GM23248 (cell line): Measurements from ENCODE around the gene SCNN1A. TPM values are rescaled to one million over a fixed set of nuclear protein-coding genes. Genes with fewer than 3 reads are reported as not detected.

Experiments used
- DNase-seq: peaks from one replicate; pipeline ENCODE4 v3.0.0-alpha.2; 2015
- H2AFZ ChIP-seq: fragments of 200-600 bp; sonication (generic); 2 replicates; pipeline ENCODE4 v1.6.1; 2016; ENCODE audit warnings: antibody characterized with exemption
- H3F3A ChIP-seq: fragments of 200-600 bp; sonication (generic); 2 replicates; pipeline ENCODE4 v1.6.1; 2016; ENCODE audit warnings: mild to moderate bottlenecking, antibody characterized with exemption, mixed run types; ENCODE audit not compliant: insufficient read depth
- H3K27ac ChIP-seq: fragments of 200-600 bp; sonication (generic); 2 replicates; pipeline ENCODE4 v1.5.1; 2016; ENCODE audit warnings: mild to moderate bottlenecking
- H3K27me3 ChIP-seq: fragments of 200-600 bp; sonication (generic); replicated peaks from 2 replicates; pipeline ENCODE4 v1.6.1; 2016; ENCODE audit warnings: mild to moderate bottlenecking; ENCODE audit not compliant: insufficient read depth
- H3K36me3 ChIP-seq: fragments of 200-600 bp; sonication (generic); 2 replicates; pipeline ENCODE4 v1.6.1; 2016; ENCODE audit warnings: low read depth, mild to moderate bottlenecking
- H3K4me1 ChIP-seq: fragments of 200-600 bp; sonication (generic); 2 replicates; pipeline ENCODE4 v1.6.1; 2016; ENCODE audit warnings: mild to moderate bottlenecking; ENCODE audit not compliant: insufficient read depth
- H3K4me2 ChIP-seq: fragments of 200-600 bp; sonication (generic); one replicate; pipeline ENCODE4 v1.6.1; 2016; ENCODE audit warnings: mild to moderate bottlenecking; ENCODE audit not compliant: unreplicated experiment
- H3K4me3 ChIP-seq: fragments of 200-600 bp; sonication (generic); 2 replicates; pipeline ENCODE4 v1.5.1; 2016; ENCODE audit warnings: mild to moderate bottlenecking
- H3K79me2 ChIP-seq: fragments of 200-600 bp; sonication (generic); 2 replicates; pipeline ENCODE4 v1.6.1; 2016; ENCODE audit warnings: mild to moderate bottlenecking; ENCODE audit not compliant: insufficient read depth
- H3K9ac ChIP-seq: fragments of 200-600 bp; sonication (generic); 2 replicates; pipeline ENCODE4 v1.6.1; 2016; ENCODE audit warnings: mild to moderate bottlenecking
- H3K9me2 ChIP-seq: fragments of 200-600 bp; sonication (generic); 2 replicates; pipeline ENCODE4 v1.6.1; 2016; ENCODE audit warnings: mixed run types, mild to moderate bottlenecking, moderate library complexity; ENCODE audit not compliant: insufficient read depth
- H3K9me3 ChIP-seq: fragments of 200-600 bp; sonication (generic); one replicate; pipeline ENCODE4 v1.6.1; 2017; ENCODE audit warnings: low read depth
- H4K20me1 ChIP-seq: fragments of 200-600 bp; sonication (generic); 2 replicates; pipeline ENCODE4 v1.6.0; 2016; ENCODE audit not compliant: insufficient read depth
- EZH2 ChIP-seq: fragments of 200-600 bp; sonication (generic); IDR thresholded peaks from 2 replicates; pipeline ENCODE4 v1.6.1; 2018; ENCODE audit warnings: antibody characterized with exemption, mild to moderate bottlenecking; ENCODE audit not compliant: insufficient read depth, poor library complexity, severe bottlenecking
- EZH2phosphoT487 ChIP-seq: fragments of 200-600 bp; sonication (generic); IDR thresholded peaks from 2 replicates; pipeline ENCODE4 v1.6.1; 2018; ENCODE audit warnings: antibody characterized with exemption, moderate library complexity, mild to moderate bottlenecking, low read depth; ENCODE audit not compliant: insufficient read depth
- WGBS, 2 experiments: methylation state at CpG; one replicate each; pipeline ENCODE4 v1.1.6; 2015 to 2017; ENCODE audit warnings: low lambda C conversion rate in 2 of 2, low coverage in 1 of 2; ENCODE audit errors: missing lambda C conversion rate in 2 of 2; 5-methylcytosine and 5-hydroxymethylcytosine counted together
- in situ Hi-C: fragments of 300-500 bp; cut with MboI; formaldehyde crosslinking; loops from 2 replicates; pipeline ENCODE4 v1.15.0; 2020
- polyA plus RNA-seq: library from polyadenylated mRNA; unstranded; fragments of >200 nt; fragmentation: Nextera tagmentation; extraction: Ambion mirVana; gene quantifications from 2 replicates; pipeline ENCODE4 v1.2.1, GENCODE V29; 2016
- total RNA-seq: library from RNA; depleted of rRNA; stranded (reverse); fragments of >200 nt; shearing (Covaris generic); gene quantifications from 2 replicates; pipeline ENCODE4 v1.2.3, GENCODE V29; 2014

The SCNN1A gene
- total and polyA plus RNA-seq, 2 experiments from 2014 or later, result 0.59 to 0.76 TPM

GRCh38 chr12:6306151-6306550 is 69.2 kb downstream of the SCNN1A start:
- no peak for DNase-seq
- Histone ChIP-seq H3K9me3 (no peaks in the 10 kb centered on the region), H3K4me3 (no peak overlapping the region), H3K79me2 (no peaks in the 10 kb centered on the region), H3K27me3 (peaks cover 4% of the 10 kb centered on the region; the same call in 1 of the 2 replicates), H2AFZ (no peak overlapping the region), H4K20me1 (no peaks in the 10 kb centered on the region), H3K4me1 (no peaks in the 10 kb centered on the region), H3K9me2 (no peaks in the 10 kb centered on the region), H3K4me2 (no peak overlapping the region), H3K27ac (no peak overlapping the region), H3K36me3 (no peaks in the 10 kb centered on the region), H3F3A (no peaks in the 10 kb centered on the region), H3K9ac (no peak overlapping the region)
- TF ChIP-seq EZH2phosphoT487 (no peak), EZH2 (no peak)
- in situ Hi-C loops, result no loop called here
- WGBS, 2 experiments, result 75 to 77% methylated on average over 6 of the region's 6 CpGs

- Histone ChIP-seq H3K36me3 (no peaks in the 10 kb centered on the region), H3K4me3 (no peak overlapping the region), H3K4me1 (peaks cover under 1% of the 10 kb centered on the region; the same call in 1 of the 2 replicates), H3K27me3 (no peaks in the 10 kb centered on the region), H2AFZ (no peak overlapping the region), H3K9ac (no peak overlapping the region), H3K9me3 (no peaks in the 10 kb centered on the region), H3K27ac (no peak overlapping the region), H4K20me1 (no peaks in the 10 kb centered on the region), H3F3A (peaks cover 3% of the 10 kb centered on the region; the same call in 1 of the 2 replicates), H3K79me2 (no peaks in the 10 kb centered on the region), H3K9me2 (no peaks in the 10 kb centered on the region), H3K4me2 (no peak overlapping the region)
- 89 to 93% methylated on average over 5 of the region's 5 CpGs for WGBS, 2 experiments
- DNase-seq, result no peak
- TF ChIP-seq EZH2phosphoT487, result no peak
- TF ChIP-seq EZH2, result no peak
- in situ Hi-C loops, result no loop called here
Measured at GRCh38 chr12:6303071-6303470, 72.3 kb downstream of the SCNN1A start.

- DNase-seq, result peak; percentile 54
- H3K36me3 ChIP-seq, result no peaks in the 10 kb centered on the region
- no peaks in the 10 kb centered on the region for H3K9me2 ChIP-seq
- H4K20me1 ChIP-seq, result no peaks in the 10 kb centered on the region
- peaks cover 5% of the 10 kb centered on the region; the same call in 1 of the 2 replicates for H3F3A ChIP-seq
- H3K9me3 ChIP-seq, result no peaks in the 10 kb centered on the region
- no peak overlapping the region for H3K27ac ChIP-seq
- no peak overlapping the region for H3K4me3 ChIP-seq
- in situ Hi-C loops, result no loop called here
- H3K9ac ChIP-seq, result no peak overlapping the region
- H3K79me2 ChIP-seq, result no peaks in the 10 kb centered on the region
- no peaks in the 10 kb centered on the region for H3K27me3 ChIP-seq
- H3K4me2 ChIP-seq, result no peak overlapping the region
- TF ChIP-seq EZH2phosphoT487, result no peak
- no peak for TF ChIP-seq EZH2
- H2AFZ ChIP-seq, result no peak overlapping the region
- WGBS, 2 experiments, result 40 to 42% methylated on average over 3 of the region's 3 CpGs
- peaks cover 5% of the 10 kb centered on the region; the same call in 1 of the 2 replicates for H3K4me1 ChIP-seq
Measured at GRCh38 chr12:6302621-6303020, 72.7 kb downstream of the SCNN1A start.

- in situ Hi-C loops, result no loop called here
- Histone ChIP-seq H2AFZ (no peak overlapping the region), H3K27ac (no peak overlapping the region), H3K4me2 (no peak overlapping the region), H4K20me1 (no peaks in the 10 kb centered on the region), H3K9me2 (no peaks in the 10 kb centered on the region), H3K9ac (no peak overlapping the region), H3K27me3 (no peaks in the 10 kb centered on the region), H3F3A (peaks cover 5% of the 10 kb centered on the region; the same call in 1 of the 2 replicates), H3K4me1 (peaks cover 6% of the 10 kb centered on the region; the same call in 1 of the 2 replicates), H3K9me3 (no peaks in the 10 kb centered on the region), H3K4me3 (no peak overlapping the region), H3K79me2 (no peaks in the 10 kb centered on the region), H3K36me3 (no peaks in the 10 kb centered on the region)
- no peak for DNase-seq
- TF ChIP-seq EZH2 (no peak), EZH2phosphoT487 (no peak)
- WGBS, 2 experiments, result 91 to 95% methylated on average over 7 of the region's 7 CpGs
Measured at GRCh38 chr12:6301721-6302120, 73.6 kb downstream of the SCNN1A start.
